CD4-positive, alpha-beta T cell treated with Interleukin-17A for 4 hours (primary cell): ENCODE data around the gene FOXO4.

Experiments used
- DNase-seq: peaks from one replicate; pipeline ENCODE4 v3.0.0-alpha.2; 2020; ENCODE audit warnings: mixed read lengths

Gene FOXO4

DNA sequence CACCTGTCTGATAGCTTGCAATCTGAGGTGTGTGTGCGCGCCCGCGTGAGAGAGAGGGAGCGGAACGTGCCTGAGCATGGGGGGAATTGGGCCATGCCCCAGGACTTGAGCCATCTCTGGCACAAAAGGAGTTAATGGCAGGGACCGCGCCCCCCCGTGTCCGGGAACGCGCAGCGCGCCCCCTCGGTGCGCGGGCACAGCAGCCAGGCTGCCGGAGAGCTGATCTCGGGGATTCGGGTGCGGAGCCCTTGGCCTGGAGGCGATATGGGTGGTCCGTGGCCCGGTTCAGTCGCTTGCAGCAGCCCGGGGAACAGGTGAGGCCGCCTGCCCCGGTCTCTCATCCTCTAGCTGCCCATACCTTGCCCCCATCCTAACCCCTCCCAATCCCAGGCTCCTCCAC lies 49.0 kb downstream of the FOXO4 start, which contains the start of gene NLGN3:
TSS of gene NLGN3 (plus strand) at position 191 of the 400 bp plus-strand sequence. CDS start 2,909 bp downstream, outside the sequence.
- DNase-seq, result no peak

DNA sequence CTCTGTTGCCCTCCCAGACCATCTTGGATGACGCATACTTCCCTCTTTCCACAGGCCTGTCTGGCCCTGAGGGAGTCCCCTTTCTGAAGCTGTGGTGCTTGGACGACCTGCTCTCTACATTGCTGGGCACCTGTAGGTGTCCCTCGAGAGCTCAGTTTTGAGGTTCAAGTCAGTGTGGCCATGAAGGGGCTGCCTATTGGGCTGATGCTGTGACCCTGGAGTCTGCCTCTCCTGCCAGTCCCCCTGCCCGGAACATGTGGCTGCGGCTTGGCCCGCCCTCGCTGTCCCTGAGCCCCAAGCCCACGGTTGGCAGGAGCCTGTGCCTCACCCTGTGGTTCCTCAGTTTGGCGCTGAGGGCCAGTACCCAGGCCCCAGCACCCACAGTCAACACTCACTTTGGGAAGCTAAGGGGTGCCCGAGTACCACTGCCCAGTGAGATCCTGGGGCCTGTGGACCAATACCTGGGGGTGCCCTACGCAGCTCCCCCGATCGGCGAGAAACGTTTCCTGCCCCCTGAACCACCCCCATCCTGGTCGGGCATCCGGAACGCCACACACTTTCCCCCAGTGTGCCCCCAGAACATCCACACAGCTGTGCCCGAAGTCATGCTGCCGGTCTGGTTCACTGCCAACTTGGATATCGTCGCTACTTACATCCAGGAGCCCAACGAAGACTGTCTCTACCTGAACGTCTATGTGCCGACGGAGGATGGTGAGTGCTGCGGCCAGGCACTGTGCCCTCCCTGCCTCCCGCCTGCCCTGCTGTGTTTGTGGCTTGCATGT lies 52.0 kb downstream of the FOXO4 start:
- DNase-seq, result no peak

- no peak for DNase-seq
Measured at GRCh38 chrX:71148278-71148663, 52.6 kb downstream of the FOXO4 start.

GRCh38 chrX:71151366-71151765 lies 55.7 kb downstream of the FOXO4 start:
- no peak for DNase-seq
